ENCODE data around the gene ARID1B.
A peak's percentile ranks its signal among the peaks of the same experiment; 100 is the strongest.

ARID1B gene

DNA sequence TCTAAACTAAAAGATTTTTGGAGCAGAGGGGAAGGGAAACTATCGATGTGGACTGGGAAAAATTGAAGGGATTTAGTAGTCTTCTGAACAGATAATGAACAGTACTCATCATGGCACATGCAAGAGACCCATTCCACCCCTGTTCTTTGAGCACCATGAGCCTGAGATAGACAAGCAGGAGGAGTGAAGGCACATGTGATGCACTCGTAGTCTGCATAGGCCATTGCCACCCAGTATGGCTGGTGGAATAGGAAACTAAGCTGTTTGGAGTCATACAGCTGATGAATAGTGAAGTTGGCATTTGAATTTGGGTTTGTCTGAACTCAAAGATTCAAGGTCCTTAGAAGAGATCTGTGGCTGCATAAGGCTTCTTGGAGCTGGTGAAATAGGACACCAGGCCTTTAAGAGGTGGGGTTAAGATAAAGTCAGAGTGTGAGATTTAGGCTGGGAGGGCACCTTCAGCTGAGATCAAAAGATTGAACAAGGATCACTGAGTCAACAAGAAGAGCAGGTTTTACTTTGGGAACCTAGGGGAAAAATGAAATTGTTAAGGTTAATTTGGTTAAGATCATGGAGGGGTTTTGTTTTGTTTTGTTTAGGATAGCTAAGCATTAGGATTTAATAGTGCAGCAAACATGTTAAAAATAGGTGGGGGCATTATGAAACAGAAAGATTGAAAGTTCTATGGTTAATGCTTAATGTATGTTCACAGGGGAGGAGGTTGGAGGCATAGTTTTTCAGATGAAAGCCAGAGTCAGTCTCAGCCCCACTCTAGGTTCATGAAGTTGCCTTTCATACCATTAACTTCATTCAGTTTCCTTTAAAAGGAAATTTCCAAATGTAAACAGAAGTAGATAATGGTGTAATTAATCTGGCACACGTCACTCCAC, 148.8 kb downstream of the ARID1B start:
- Histone ChIP-seq H3K27ac (peak overlapping the region; percentile 25), H3K9me3 (ENCODE audit: control insufficient read depth, low read length) (no peaks in the 10 kb centered on the region), H3K27me3 (ENCODE audit: control insufficient read depth, insufficient read depth, low read length) (no peaks in the 10 kb centered on the region), H3K4me2 (ENCODE audit: low read length) (peak overlapping the region; percentile 55), H3K4me3 (ENCODE audit: low read depth, low read length) (peak overlapping the region; percentile 29), H2AFZ (no peak overlapping the region), H3K36me3 (ENCODE audit: control insufficient read depth, insufficient read depth, low read length) (no peaks in the 10 kb centered on the region), H3K9ac (no peak overlapping the region), H3K79me2 (peaks cover 66% of the 10 kb centered on the region), H3K4me1 (peaks cover 23% of the 10 kb centered on the region)
- TF ChIP-seq, protein P1, sequence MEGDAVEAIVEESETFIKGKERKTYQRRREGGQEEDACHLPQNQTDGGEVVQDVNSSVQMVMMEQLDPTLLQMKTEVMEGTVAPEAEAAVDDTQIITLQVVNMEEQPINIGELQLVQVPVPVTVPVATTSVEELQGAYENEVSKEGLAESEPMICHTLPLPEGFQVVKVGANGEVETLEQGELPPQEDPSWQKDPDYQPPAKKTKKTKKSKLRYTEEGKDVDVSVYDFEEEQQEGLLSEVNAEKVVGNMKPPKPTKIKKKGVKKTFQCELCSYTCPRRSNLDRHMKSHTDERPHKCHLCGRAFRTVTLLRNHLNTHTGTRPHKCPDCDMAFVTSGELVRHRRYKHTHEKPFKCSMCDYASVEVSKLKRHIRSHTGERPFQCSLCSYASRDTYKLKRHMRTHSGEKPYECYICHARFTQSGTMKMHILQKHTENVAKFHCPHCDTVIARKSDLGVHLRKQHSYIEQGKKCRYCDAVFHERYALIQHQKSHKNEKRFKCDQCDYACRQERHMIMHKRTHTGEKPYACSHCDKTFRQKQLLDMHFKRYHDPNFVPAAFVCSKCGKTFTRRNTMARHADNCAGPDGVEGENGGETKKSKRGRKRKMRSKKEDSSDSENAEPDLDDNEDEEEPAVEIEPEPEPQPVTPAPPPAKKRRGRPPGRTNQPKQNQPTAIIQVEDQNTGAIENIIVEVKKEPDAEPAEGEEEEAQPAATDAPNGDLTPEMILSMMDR (IDR thresholded peaks at IDR 0.05), result no peak

DNA sequence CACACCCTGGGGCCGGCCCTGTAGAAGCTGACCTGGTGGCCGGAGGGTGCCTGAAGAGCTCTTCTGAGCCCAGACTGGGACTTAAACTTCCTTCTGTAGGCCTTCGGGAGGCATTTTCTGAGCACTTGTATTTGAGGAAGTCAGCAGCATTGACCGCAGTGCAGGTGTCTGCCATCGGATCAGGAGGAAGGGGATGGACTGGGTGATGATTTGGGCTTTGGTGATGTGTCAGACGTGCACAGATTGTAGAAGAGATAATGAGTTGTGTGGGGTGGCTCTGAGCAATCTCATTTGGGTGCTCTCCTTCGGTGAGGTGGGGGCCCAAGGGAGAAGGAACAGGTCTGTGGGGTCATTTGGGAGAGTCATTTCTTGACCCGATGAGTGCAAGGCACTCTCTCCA, 150.9 kb downstream of the ARID1B start:
- Histone ChIP-seq H3K79me2 (peaks cover 51% of the 10 kb centered on the region), H3K4me2 (ENCODE audit: low read length) (no peak overlapping the region), H3K9me3 (ENCODE audit: control insufficient read depth, low read length) (no peaks in the 10 kb centered on the region), H3K36me3 (ENCODE audit: control insufficient read depth, insufficient read depth, low read length) (no peaks in the 10 kb centered on the region), H3K27me3 (ENCODE audit: control insufficient read depth, insufficient read depth, low read length) (no peaks in the 10 kb centered on the region), H2AFZ (no peak overlapping the region), H3K4me1 (peaks cover 32% of the 10 kb centered on the region), H3K27ac (no peak overlapping the region), H3K4me3 (ENCODE audit: low read depth, low read length) (no peak overlapping the region), H3K9ac (no peak overlapping the region)
- TF ChIP-seq, protein P1 (IDR thresholded peaks at IDR 0.05), result no peak

DNA sequence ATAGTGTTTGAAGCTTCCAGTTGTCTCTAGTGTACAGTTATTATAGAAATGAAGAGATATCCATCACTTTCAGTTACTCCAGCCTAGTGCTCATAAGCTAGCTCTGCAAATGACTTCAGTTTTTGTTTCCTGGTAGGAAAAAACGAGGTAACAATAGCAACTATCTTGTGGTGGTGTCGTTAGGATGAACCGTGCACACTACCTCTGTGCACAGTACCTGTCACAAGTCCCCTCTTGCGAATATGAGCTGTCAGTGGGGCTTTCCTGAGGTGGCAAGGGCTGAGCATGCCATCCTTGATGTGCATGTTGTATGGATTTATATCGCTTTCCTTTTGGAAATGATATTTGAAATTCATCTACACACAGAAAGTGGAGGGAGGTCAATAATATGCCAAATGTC, 151.8 kb downstream of the ARID1B start:
- H3K9me3 ChIP-seq (ENCODE audit: control insufficient read depth, low read length), result no peaks in the 10 kb centered on the region
- peaks cover 43% of the 10 kb centered on the region for H3K79me2 ChIP-seq
- H3K27me3 ChIP-seq (ENCODE audit: control insufficient read depth, insufficient read depth, low read length), result no peaks in the 10 kb centered on the region
- no peak overlapping the region for H3K27ac ChIP-seq
- H2AFZ ChIP-seq, result no peak overlapping the region
- no peak overlapping the region for H3K4me3 ChIP-seq (ENCODE audit: low read depth, low read length)
- H3K4me1 ChIP-seq, result peaks cover 35% of the 10 kb centered on the region
- H3K9ac ChIP-seq, result no peak overlapping the region
- no peak overlapping the region for H3K4me2 ChIP-seq (ENCODE audit: low read length)
- H3K36me3 ChIP-seq (ENCODE audit: control insufficient read depth, insufficient read depth, low read length), result no peaks in the 10 kb centered on the region
- TF ChIP-seq, protein P1 (IDR thresholded peaks at IDR 0.05), result no peak

DNA sequence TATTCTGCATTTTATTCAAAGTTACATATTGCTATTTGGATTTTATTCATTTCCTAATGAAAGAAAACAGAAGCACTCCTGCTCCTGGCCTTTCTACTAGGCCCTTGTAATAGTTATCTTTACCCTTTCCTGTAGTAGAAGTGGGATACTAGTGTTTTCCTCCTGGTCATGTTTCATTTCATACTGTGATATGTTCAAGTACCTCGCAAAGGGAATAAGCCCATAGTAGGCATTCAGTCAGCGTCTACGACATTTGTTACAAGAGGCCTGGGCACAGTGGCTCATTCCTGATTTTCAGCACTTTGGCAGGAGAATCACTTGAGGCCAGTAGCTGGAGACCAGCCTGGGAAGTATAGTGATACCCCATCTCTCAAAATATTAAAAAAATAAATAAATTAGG, 154.1 kb downstream of the ARID1B start:
- H3K27me3 ChIP-seq (ENCODE audit: control insufficient read depth, insufficient read depth, low read length), result no peaks in the 10 kb centered on the region
- no peak overlapping the region for H3K4me2 ChIP-seq (ENCODE audit: low read length)
- TF ChIP-seq, protein P1 (IDR thresholded peaks at IDR 0.05), result no peak
- H3K27ac ChIP-seq, result no peak overlapping the region
- no peak overlapping the region for H3K4me3 ChIP-seq (ENCODE audit: low read depth, low read length)
- H2AFZ ChIP-seq, result no peak overlapping the region
- peaks cover 30% of the 10 kb centered on the region for H3K4me1 ChIP-seq
- peaks cover 40% of the 10 kb centered on the region for H3K79me2 ChIP-seq
- no peaks in the 10 kb centered on the region for H3K36me3 ChIP-seq (ENCODE audit: control insufficient read depth, insufficient read depth, low read length)
- no peaks in the 10 kb centered on the region for H3K9me3 ChIP-seq (ENCODE audit: control insufficient read depth, low read length)
- H3K9ac ChIP-seq, result no peak overlapping the region
